ENCODE measurements around the gene DONSON.

The DONSON gene

GRCh38 chr21:33572350-33572749 lies 16.1 kb downstream of the DONSON start:
- no peak for TF ChIP-seq CTCF (conservative IDR thresholded peaks at IDR 0.05; ENCODE audit: low read depth, low read length)
- DNase-seq (ENCODE audit: low read depth): peak; percentile 62
- no peak overlapping the region for H3K4me3 ChIP-seq (ENCODE audit: low read depth, low read length)

- no peak for TF ChIP-seq CTCF (conservative IDR thresholded peaks at IDR 0.05; ENCODE audit: low read depth, low read length)
- no peak for DNase-seq (ENCODE audit: low read depth)
- no peak overlapping the region for H3K4me3 ChIP-seq (ENCODE audit: low read depth, low read length)
Observed at GRCh38 chr21:33569991-33570390, 18.5 kb downstream of the DONSON start.

- TF ChIP-seq CTCF (conservative IDR thresholded peaks at IDR 0.05; ENCODE audit: low read depth, low read length): no peak
- DNase-seq (ENCODE audit: low read depth): no peak
- no peak overlapping the region for H3K4me3 ChIP-seq (ENCODE audit: low read depth, low read length)
Observed at GRCh38 chr21:33568448-33568847, 20.0 kb downstream of the DONSON start.

GRCh38 chr21:33567914-33568313 lies 20.6 kb downstream of the DONSON start:
- no peak overlapping the region for H3K4me3 ChIP-seq (ENCODE audit: low read depth, low read length)
- no peak for TF ChIP-seq CTCF (conservative IDR thresholded peaks at IDR 0.05; ENCODE audit: low read depth, low read length)
- DNase-seq (ENCODE audit: low read depth): no peak

- no peak overlapping the region for H3K4me3 ChIP-seq (ENCODE audit: low read depth, low read length)
- TF ChIP-seq CTCF (conservative IDR thresholded peaks at IDR 0.05; ENCODE audit: low read depth, low read length): no peak
- no peak for DNase-seq (ENCODE audit: low read depth)
Observed at GRCh38 chr21:33566514-33566913, 22.0 kb downstream of the DONSON start.

- DNase-seq (ENCODE audit: low read depth): no peak
- TF ChIP-seq CTCF (conservative IDR thresholded peaks at IDR 0.05; ENCODE audit: low read depth, low read length): no peak
- H3K4me3 ChIP-seq (ENCODE audit: low read depth, low read length): no peak overlapping the region
Observed at GRCh38 chr21:33562389-33562788, 26.1 kb downstream of the DONSON start.

GRCh38 chr21:33561373-33561772 lies 27.1 kb downstream of the DONSON start:
- no peak overlapping the region for H3K4me3 ChIP-seq (ENCODE audit: low read depth, low read length)
- TF ChIP-seq CTCF (conservative IDR thresholded peaks at IDR 0.05; ENCODE audit: low read depth, low read length): no peak
- DNase-seq (ENCODE audit: low read depth): no peak

Measured in choroid plexus epithelial cell (primary cell).